Adrenal gland (tissue), 12 donors: ENCODE results near the gene PARD3B. TPM values are rescaled to one million over a fixed set of nuclear protein-coding genes. Genes with fewer than 3 reads are reported as not detected.

ENCODE experiments used
- DNase-seq, 7 donors: peaks; one replicate each; pipeline ENCODE4 v3.0.0-alpha.2; 2019 to 2020
- H3K27ac ChIP-seq, 5 donors: fragments of 200-600 bp; sonication (generic) in 4 of 5; 1 replicate in 3 of 5; 2 replicates in 2 of 5; pipeline versions ENCODE4 v1.5.1 to v1.8.0; 2016 to 2020; ENCODE audit warnings: mild to moderate bottlenecking in 1 of 5
- H3K27me3 ChIP-seq: fragments of 200-600 bp; 2 replicates; pipeline ENCODE4 v1.8.0; 2021
- H3K36me3 ChIP-seq, 2 donors: fragments of 200-600 bp; replicated peaks in 1 of 2; 1 replicate in 1 of 2; 2 replicates in 1 of 2; pipeline versions ENCODE4 v1.5.1 to v1.8.0; 2018 to 2022
- H3K4me1 ChIP-seq, 2 donors: fragments of 200-600 bp; replicated peaks in 1 of 2; 1 replicate in 1 of 2; 2 replicates in 1 of 2; pipeline versions ENCODE4 v1.5.1 to v1.8.0; 2018 to 2021
- H3K4me3 ChIP-seq, 4 donors: fragments of 200-600 bp; sonication (generic) in 3 of 4; one replicate each; pipeline ENCODE4 v1.5.1; 2016 to 2018
- H3K9me3 ChIP-seq, 3 donors: fragments of 200-600 bp; sonication (generic) in 1 of 3; replicated peaks in 1 of 3; 1 replicate in 2 of 3; 2 replicates in 1 of 3; pipeline versions ENCODE4 v1.5.1 to v1.8.0; 2016 to 2021
- CTCF ChIP-seq, 6 experiments: fragments of 450-650 bp in 4 of 6; fragments of 200-600 bp in 2 of 6; sonication (generic) in 1 of 6; IDR thresholded peaks; 1 replicate in 5 of 6; 2 replicates in 1 of 6; pipeline versions ENCODE4 v1.5.1 to v1.8.0; 2016 to 2021; ENCODE audit warnings: antibody characterized with exemption in 6 of 6, mild to moderate bottlenecking in 2 of 6, moderate library complexity in 1 of 6
- POLR2A ChIP-seq, 2 donors: fragments of 450-650 bp; IDR thresholded peaks; one replicate each; pipeline ENCODE4 v1.6.1; 2017; ENCODE audit warnings: antibody characterized with exemption in 2 of 2, mild to moderate bottlenecking in 2 of 2, moderate library complexity in 1 of 2
- WGBS, 4 donors: extraction: QIAGEN DNeasy Blood & Tissue Kit in 2 of 4; methylation state at CpG; one replicate each; pipeline versions ENCODE4 v1.1.5 to v1.1.7; 2013 to 2017; 5-methylcytosine and 5-hydroxymethylcytosine counted together
- intact Hi-C, 2 donors: fragments of 100-400 bp; cut with DNase I; formaldehyde crosslinking; loops; one replicate each; pipeline versions ENCODE4 v1.14.1 to v1.15.0; 2022 to 2023
- polyA plus RNA-seq, 3 donors: library from polyadenylated mRNA; stranded (reverse); fragments of 200-250 nt in 2 of 3; fragments of 350-450 nt in 1 of 3; fragmentation: Illumina TruSeq in 1 of 3; extraction: RNeasy Lipid Tissue Mini Kit (QIAGEN cat#74804) in 1 of 3; gene quantifications; one replicate each; pipeline ENCODE4 v1.2.3, GENCODE V29; 2013 to 2014
- total RNA-seq, 9 donors: library from RNA; depleted of rRNA in 4 of 9; stranded (reverse); fragments of >200 nt in 4 of 9; fragments of 120-200 nt in 1 of 9; fragmentation: NEBNext Ultra II Directional in 1 of 9; extraction: Animal tissue kit (Norgen Biotek cat#: 25700) in 1 of 9; gene quantifications; one replicate each; pipeline versions ENCODE4 v1.1.0 to v1.2.4, GENCODE V29; 2013 to 2023
- donor health status: healthy with polysubstance abuse.
- donor health status: Bipolar disorder and iron deficiency.
- donor health status: DM: yes; HTN: yes; CAD: no.
- donor health status: DM: no; HTN: no; CAD: no.
- donor health status: DM: no; HTN: no; CAD: no.
- donor health status: DM: yes; HTN: yes; CAD: no.

The PARD3B gene
- total and polyA plus RNA-seq, 12 donors, result 1.9 to 20.4 (median 9.5) TPM

- H3K4me3 ChIP-seq, result no peak overlapping the region
- intact Hi-C loops, result no loop called here
- H3K36me3 ChIP-seq, result no peaks in the 10 kb centered on the region
- WGBS, 4 donors, result 75 to 87% (median 80%) methylated on average over 2 of the region's 2 CpGs
- H3K9me3 ChIP-seq, result no peaks in the 10 kb centered on the region
- H3K27me3 ChIP-seq, result no peaks in the 10 kb centered on the region
- DNase-seq, result no peak
- no peaks in the 10 kb centered on the region for H3K4me1 ChIP-seq
- TF ChIP-seq POLR2A (IDR thresholded peaks at IDR 0.05) (no peak), CTCF (IDR thresholded peaks at IDR 0.05) (no peak)
- no peak overlapping the region for H3K27ac ChIP-seq
Observed at GRCh38 chr2:205169012-205169411, 623.7 kb downstream of the PARD3B start.

- Histone ChIP-seq H3K36me3 (no peaks in the 10 kb centered on the region), H3K4me3 (no peak overlapping the region), H3K4me1 (no peaks in the 10 kb centered on the region), H3K27ac (no peak overlapping the region), H3K27me3 (no peaks in the 10 kb centered on the region), H3K9me3 (no peaks in the 10 kb centered on the region)
- no peak for TF ChIP-seq CTCF (IDR thresholded peaks at IDR 0.05)
- TF ChIP-seq POLR2A (IDR thresholded peaks at IDR 0.05), result no peak
- intact Hi-C loops, result no loop called here
- 60 to 78% (median 65%) methylated on average over 3 of the region's 3 CpGs for WGBS, 4 donors
- DNase-seq, result no peak
Observed at GRCh38 chr2:205169464-205169863, 624.2 kb downstream of the PARD3B start.

- DNase-seq, result no peak
- H3K9me3 ChIP-seq, result no peaks in the 10 kb centered on the region
- TF ChIP-seq POLR2A (IDR thresholded peaks at IDR 0.05) (no peak), CTCF (IDR thresholded peaks at IDR 0.05) (no peak)
- no peaks in the 10 kb centered on the region for H3K4me1 ChIP-seq
- H3K27ac ChIP-seq, result no peak overlapping the region
- no peaks in the 10 kb centered on the region for H3K36me3 ChIP-seq
- WGBS, 4 donors, result 89 to 92% (median 90%) methylated on average over 12 of the region's 12 CpGs
- no peak overlapping the region for H3K4me3 ChIP-seq
- no peaks in the 10 kb centered on the region for H3K27me3 ChIP-seq
- intact Hi-C loops, result no loop called here
Observed at GRCh38 chr2:205170399-205170798, 625.1 kb downstream of the PARD3B start.

GRCh38 chr2:205171261-205171940 lies 626.1 kb downstream of the PARD3B start:
- Histone ChIP-seq H3K4me1 (no peaks in the 10 kb centered on the region), H3K4me3 (no peak overlapping the region), H3K27ac (no peak overlapping the region), H3K9me3 (no peaks in the 10 kb centered on the region), H3K36me3 (no peaks in the 10 kb centered on the region), H3K27me3 (no peaks in the 10 kb centered on the region)
- no peak for DNase-seq
- 73 to 85% (median 82%) methylated on average over 4 of the region's 4 CpGs for WGBS, 4 donors
- TF ChIP-seq POLR2A (IDR thresholded peaks at IDR 0.05), result no peak
- TF ChIP-seq CTCF (IDR thresholded peaks at IDR 0.05), result no peak
- intact Hi-C loops, result no loop called here
